HG03442 (cell line): ENCODE data around the gene CSF2.

ENCODE experiments used
- ATAC-seq: cut with Tn5 transposase; IDR thresholded peaks from one replicate; pipeline ENCODE4 v1.9.1; 2021; ENCODE audit warnings: mild to moderate bottlenecking, moderate library complexity; ENCODE audit not compliant: unreplicated experiment

The CSF2 gene

DNA sequence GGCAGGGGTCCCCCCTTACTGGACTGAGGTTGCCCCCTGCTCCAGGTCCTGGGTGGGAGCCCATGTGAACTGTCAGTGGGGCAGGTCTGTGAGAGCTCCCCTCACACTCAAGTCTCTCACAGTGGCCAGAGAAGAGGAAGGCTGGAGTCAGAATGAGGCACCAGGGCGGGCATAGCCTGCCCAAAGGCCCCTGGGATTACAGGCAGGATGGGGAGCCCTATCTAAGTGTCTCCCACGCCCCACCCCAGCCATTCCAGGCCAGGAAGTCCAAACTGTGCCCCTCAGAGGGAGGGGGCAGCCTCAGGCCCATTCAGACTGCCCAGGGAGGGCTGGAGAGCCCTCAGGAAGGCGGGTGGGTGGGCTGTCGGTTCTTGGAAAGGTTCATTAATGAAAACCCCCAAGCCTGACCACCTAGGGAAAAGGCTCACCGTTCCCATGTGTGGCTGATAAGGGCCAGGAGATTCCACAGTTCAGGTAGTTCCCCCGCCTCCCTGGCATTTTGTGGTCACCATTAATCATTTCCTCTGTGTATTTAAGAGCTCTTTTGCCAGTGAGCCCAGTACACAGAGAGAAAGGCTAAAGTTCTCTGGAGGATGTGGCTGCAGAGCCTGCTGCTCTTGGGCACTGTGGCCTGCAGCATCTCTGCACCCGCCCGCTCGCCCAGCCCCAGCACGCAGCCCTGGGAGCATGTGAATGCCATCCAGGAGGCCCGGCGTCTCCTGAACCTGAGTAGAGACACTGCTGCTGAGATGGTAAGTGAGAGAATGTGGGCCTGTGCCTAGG lies at the start of gene CSF2:
Gene CSF2, plus strand, starts transcription at position 559 of the 783 bp plus-strand sequence. Its CDS starts 35 bp downstream, at position 594.
- ATAC-seq = no peak

- ATAC-seq = no peak
Observed at GRCh38 chr5:132024117-132024435, 49.5 kb upstream of the CSF2 start.

DNA sequence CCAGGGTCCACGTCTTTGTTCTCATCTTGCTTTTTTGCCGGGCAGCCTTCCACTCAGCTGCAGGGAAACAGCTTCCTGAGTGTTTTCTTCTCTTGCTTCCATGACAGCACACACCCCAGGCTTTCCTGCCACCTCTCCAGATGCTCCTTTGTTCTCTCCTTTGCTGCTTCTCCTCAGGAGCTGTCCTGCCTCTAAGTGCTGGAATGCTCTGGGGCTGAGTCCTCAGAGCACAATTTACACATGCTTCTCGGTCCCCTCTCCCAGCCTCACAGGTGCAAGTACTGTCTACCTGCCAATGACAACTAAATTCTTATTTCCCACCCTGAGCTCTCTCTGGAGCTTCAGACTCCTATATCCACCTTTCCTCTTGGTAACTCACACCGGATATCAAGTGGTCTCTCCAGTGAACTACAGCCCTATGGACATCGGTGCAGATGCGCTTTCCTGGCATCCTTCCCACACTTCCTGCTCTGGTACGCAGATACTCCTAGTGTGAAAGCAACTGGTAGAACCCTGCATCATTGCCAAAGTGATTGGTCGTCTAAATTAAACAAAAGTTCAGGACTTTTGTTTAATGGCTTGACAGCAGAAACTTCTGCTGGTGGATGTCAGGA lies 48.7 kb upstream of the CSF2 start:
- ATAC-seq = no peak

- no peak for ATAC-seq
Observed at GRCh38 chr5:132025403-132025971, 48.1 kb upstream of the CSF2 start.

DNA sequence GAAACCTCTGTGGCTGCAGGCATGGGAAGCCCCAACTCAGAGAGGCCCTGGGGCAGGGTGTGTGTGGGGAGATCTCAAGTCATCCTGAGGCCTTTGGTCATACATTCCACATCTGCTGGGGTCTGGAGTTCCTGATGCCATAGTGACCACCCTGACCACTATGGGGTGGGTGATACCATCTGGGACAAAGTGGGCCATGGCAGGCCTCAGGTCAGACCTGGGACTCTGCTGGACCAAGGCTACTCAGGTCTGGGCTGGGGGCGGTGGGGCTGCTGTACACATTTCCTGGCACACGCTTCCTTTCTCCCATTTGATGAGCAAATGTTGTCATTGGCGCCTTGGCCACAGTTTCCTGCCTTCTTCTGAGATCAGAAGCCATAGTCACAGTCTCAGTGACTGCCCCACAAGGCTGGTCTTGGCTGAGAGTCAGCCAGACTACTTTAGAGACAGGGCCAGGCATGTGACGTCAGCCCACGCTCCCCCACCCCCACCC lies 47.0 kb upstream of the CSF2 start:
- ATAC-seq = no peak

DNA sequence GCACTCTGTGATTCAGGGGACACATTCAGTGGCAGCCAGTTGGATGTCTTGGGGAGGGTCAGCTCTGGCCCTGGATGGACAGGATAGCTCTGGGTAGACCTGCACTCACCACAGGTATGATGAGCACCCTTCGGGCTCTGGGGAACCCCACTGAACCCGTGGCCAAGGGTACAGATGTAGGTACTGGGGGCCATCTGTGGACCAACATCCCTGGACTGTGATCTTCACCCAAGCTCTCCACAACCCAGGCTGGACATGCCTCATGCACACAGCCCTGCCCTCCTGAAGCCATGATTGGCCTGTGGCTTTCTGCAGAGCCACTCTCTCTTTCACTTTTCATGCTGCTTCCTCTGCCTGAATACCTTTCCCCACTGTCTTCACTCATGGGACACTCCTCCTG lies 46.6 kb upstream of the CSF2 start:
- ATAC-seq = peak; percentile 59

- ATAC-seq = no peak
Observed at GRCh38 chr5:132029609-132030330, 43.8 kb upstream of the CSF2 start.

DNA sequence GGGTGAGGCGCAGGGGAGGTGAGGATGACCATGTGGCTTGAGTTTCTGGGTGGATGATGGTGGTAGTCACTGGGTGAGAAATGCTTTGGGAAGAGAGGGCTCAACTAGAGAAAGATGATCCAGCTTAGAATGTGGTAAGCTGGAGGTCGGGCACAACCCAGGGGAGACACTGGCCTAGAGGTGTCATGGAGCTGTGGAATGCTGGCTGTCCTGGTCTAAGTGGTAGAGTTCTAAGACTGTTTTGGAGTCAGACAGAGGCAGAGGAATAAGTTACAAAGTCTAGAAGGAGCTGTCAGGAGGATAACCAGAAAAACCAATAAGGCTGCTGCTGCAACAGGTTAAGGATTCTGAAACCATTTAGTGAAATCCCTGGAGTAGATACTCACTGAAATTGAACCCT lies 43.0 kb upstream of the CSF2 start:
- ATAC-seq = no peak

- ATAC-seq = no peak
Observed at GRCh38 chr5:132032196-132032595, 41.4 kb upstream of the CSF2 start.

DNA sequence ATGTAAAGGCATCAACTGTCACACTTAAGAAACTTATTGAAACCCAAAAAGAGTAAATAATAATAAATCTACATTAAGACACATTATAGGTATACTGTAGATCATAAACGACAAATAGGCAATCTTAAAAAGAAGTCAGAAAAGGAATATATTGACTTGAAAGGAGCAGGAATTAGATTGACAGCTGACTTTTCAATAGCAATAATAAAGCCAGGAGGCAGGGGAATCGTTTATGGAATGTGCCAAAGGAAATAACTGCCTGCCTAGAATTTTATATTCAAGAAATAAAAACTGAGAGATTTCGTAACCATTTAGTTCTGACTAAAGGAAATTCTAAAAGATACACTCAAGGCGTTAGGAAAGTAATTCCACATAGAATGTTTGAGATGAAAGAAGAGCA lies 40.5 kb upstream of the CSF2 start:
- ATAC-seq = no peak

DNA sequence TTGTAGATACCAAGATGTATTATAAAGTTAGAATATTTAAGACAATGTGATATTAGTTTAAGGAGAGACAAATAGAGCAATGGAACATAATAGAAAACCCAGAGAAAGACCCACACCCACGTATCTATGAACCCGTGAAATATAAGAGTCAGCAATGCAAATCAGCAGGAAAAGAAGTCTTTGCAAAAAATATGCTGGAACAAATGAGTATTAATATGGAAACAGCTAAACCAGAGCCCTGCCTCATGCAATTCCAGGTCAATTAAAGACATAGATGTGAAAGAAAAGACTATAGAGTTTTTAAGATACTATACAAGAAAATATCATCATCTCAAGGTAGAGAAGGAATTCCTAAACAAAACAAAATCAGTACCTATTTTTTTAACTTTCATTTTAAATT lies 36.2 kb upstream of the CSF2 start:
- ATAC-seq = no peak

DNA sequence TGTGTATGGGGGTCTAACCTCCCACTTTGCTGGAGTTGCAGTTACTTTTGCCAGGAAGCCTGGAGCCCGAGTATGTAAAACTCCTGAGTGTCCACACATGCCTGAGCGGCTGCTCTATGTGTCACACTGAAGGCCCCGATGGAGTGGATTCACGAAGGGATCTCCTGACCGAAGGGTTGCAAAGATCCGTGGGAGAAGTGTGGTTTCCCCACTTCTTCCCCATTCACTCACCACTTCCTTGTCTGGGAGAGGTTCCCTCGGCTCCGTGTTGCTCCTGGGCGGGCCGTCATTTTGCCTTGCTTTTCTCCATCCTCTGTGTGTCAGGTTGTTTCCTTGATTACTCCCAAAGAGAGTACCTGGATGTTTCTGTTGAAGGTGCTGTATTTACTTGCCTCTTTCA lies 29.4 kb upstream of the CSF2 start:
- ATAC-seq = no peak

GRCh38 chr5:132046880-132047299 lies 26.7 kb upstream of the CSF2 start:
- no peak for ATAC-seq

DNA sequence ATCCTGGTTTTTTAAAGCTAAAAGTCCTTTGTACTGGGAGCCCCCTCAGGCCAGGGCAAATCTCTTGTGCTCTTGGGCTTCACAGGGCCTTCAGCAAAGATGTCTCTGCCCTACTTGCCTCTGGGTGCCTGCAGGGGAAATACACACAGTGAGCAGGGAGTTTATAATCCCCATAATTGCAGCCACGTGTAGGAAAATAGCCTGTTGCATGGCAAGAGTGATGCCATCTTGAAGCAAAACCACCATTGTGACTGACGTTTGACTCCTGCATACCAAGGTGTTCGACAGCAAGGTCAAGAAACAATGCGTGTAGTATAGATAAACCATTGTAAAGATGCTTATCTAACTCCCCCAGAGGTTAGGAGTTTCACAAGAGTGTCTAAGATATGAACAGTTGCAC lies 24.5 kb upstream of the CSF2 start:
- ATAC-seq = no peak

GRCh38 chr5:132049559-132049958 lies 24.0 kb upstream of the CSF2 start:
- ATAC-seq = no peak

- no peak for ATAC-seq
Observed at GRCh38 chr5:132050136-132050535, 23.5 kb upstream of the CSF2 start.

DNA sequence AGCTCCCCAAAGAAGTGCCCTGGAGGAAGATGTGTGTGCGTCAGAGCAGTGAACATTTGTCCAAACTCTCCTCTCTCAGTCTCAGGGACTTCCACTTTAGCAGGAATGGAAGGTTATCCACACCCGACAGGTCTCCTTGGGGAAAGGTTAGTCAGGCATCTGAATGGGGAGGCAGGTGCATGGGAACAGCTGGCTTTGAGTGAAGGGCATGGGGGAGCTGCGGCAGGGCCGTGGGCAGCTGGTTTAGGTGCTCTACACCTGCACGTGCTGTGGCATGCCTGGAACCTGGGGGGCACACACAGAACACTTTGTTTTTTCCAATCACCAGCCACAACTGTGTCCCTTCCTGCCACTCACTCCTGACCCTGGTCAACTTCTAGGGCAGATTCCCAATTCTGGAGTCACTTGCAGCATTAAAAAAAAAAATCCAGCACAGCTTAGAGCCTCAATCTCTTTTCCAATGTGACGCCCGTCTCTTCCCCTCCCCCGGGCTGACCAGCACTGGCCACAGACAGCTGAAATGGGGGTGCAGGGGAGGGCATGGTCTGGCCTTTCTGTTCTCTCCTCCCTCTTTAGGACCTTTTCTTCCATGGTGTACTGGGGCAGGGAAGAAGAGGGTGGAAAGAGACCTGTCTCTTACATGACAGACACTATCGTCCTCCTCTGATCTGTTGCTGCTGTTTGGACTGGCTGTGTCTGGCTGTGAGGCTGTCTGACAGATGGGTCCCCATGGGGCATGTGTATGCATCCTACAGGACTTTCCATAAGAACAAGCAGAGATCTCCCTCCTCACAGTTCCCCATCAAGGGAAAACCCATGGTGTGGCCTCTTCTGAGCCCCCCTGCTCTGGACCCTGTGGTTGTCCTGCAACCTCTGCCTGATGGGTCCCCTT lies 22.7 kb upstream of the CSF2 start:
- ATAC-seq = no peak

- ATAC-seq = no peak
Observed at GRCh38 chr5:132052520-132052919, 21.1 kb upstream of the CSF2 start.

GRCh38 chr5:132053483-132053882 lies 20.1 kb upstream of the CSF2 start:
- ATAC-seq = no peak

- ATAC-seq = no peak
Observed at GRCh38 chr5:132054031-132054696, 19.4 kb upstream of the CSF2 start.
